HL-60 (cell line): ENCODE results near the gene SMIM5.

Source experiments
- CTCF ChIP-seq: IDR thresholded peaks from one replicate; pipeline ENCODE4 v1.5.1; 2011; ENCODE audit warnings: low read length, control low read depth, inconsistent platforms; ENCODE audit not compliant: insufficient read depth
- GABPA ChIP-seq: IDR thresholded peaks from 2 replicates; pipeline ENCODE4 v1.6.1; 2012; ENCODE audit warnings: low read depth
- POLR2AphosphoS5 ChIP-seq: IDR thresholded peaks from 2 replicates; pipeline ENCODE4 v1.6.1; 2012; ENCODE audit warnings: low read depth
- REST ChIP-seq: IDR thresholded peaks from 2 replicates; pipeline ENCODE4 v1.6.1; 2012; ENCODE audit warnings: low read depth; ENCODE audit not compliant: insufficient replicate concordance

DNA sequence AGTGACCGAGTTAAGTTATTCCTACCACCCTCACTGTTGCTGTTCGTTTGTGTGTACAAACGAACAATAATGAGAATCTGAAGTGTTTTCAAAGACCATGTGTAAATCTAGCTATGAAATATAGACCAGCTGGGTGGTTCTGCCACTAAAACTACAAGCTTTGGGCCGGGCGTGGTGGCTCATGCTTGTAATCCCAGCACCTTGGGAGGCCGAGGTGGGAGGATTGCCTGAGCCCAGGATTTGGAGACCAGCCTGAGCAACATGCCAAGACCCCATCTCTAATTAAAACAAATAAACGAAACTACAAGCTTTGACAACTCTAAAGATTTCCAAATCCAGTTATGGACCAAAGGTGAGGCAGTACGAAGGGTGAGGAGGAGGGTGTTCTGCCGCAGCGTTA, 32.7 kb downstream of the SMIM5 start:
- no peak for TF ChIP-seq POLR2AphosphoS5
- no peak for TF ChIP-seq CTCF
- no peak for TF ChIP-seq GABPA
- no peak for TF ChIP-seq REST
